GM23248 (cell line): ENCODE data around the gene MED19. TPM values are rescaled to one million over a fixed set of nuclear protein-coding genes. Genes with fewer than 3 reads are reported as not detected.

Experiments used
- DNase-seq: peaks from one replicate; pipeline ENCODE4 v3.0.0-alpha.2; 2015
- H2AFZ ChIP-seq: fragments of 200-600 bp; sonication (generic); 2 replicates; pipeline ENCODE4 v1.6.1; 2016; ENCODE audit warnings: antibody characterized with exemption
- H3F3A ChIP-seq: fragments of 200-600 bp; sonication (generic); 2 replicates; pipeline ENCODE4 v1.6.1; 2016; ENCODE audit warnings: mild to moderate bottlenecking, antibody characterized with exemption, mixed run types; ENCODE audit not compliant: insufficient read depth
- H3K27ac ChIP-seq: fragments of 200-600 bp; sonication (generic); 2 replicates; pipeline ENCODE4 v1.5.1; 2016; ENCODE audit warnings: mild to moderate bottlenecking
- H3K27me3 ChIP-seq: fragments of 200-600 bp; sonication (generic); replicated peaks from 2 replicates; pipeline ENCODE4 v1.6.1; 2016; ENCODE audit warnings: mild to moderate bottlenecking; ENCODE audit not compliant: insufficient read depth
- H3K36me3 ChIP-seq: fragments of 200-600 bp; sonication (generic); 2 replicates; pipeline ENCODE4 v1.6.1; 2016; ENCODE audit warnings: low read depth, mild to moderate bottlenecking
- H3K4me1 ChIP-seq: fragments of 200-600 bp; sonication (generic); 2 replicates; pipeline ENCODE4 v1.6.1; 2016; ENCODE audit warnings: mild to moderate bottlenecking; ENCODE audit not compliant: insufficient read depth
- H3K4me2 ChIP-seq: fragments of 200-600 bp; sonication (generic); one replicate; pipeline ENCODE4 v1.6.1; 2016; ENCODE audit warnings: mild to moderate bottlenecking; ENCODE audit not compliant: unreplicated experiment
- H3K4me3 ChIP-seq: fragments of 200-600 bp; sonication (generic); 2 replicates; pipeline ENCODE4 v1.5.1; 2016; ENCODE audit warnings: mild to moderate bottlenecking
- H3K79me2 ChIP-seq: fragments of 200-600 bp; sonication (generic); 2 replicates; pipeline ENCODE4 v1.6.1; 2016; ENCODE audit warnings: mild to moderate bottlenecking; ENCODE audit not compliant: insufficient read depth
- H3K9ac ChIP-seq: fragments of 200-600 bp; sonication (generic); 2 replicates; pipeline ENCODE4 v1.6.1; 2016; ENCODE audit warnings: mild to moderate bottlenecking
- H3K9me2 ChIP-seq: fragments of 200-600 bp; sonication (generic); 2 replicates; pipeline ENCODE4 v1.6.1; 2016; ENCODE audit warnings: mixed run types, mild to moderate bottlenecking, moderate library complexity; ENCODE audit not compliant: insufficient read depth
- H3K9me3 ChIP-seq: fragments of 200-600 bp; sonication (generic); one replicate; pipeline ENCODE4 v1.6.1; 2017; ENCODE audit warnings: low read depth
- H4K20me1 ChIP-seq: fragments of 200-600 bp; sonication (generic); 2 replicates; pipeline ENCODE4 v1.6.0; 2016; ENCODE audit not compliant: insufficient read depth
- EZH2 ChIP-seq: fragments of 200-600 bp; sonication (generic); IDR thresholded peaks from 2 replicates; pipeline ENCODE4 v1.6.1; 2018; ENCODE audit warnings: antibody characterized with exemption, mild to moderate bottlenecking; ENCODE audit not compliant: insufficient read depth, poor library complexity, severe bottlenecking
- EZH2phosphoT487 ChIP-seq: fragments of 200-600 bp; sonication (generic); IDR thresholded peaks from 2 replicates; pipeline ENCODE4 v1.6.1; 2018; ENCODE audit warnings: antibody characterized with exemption, moderate library complexity, mild to moderate bottlenecking, low read depth; ENCODE audit not compliant: insufficient read depth
- WGBS, 2 experiments: methylation state at CpG; one replicate each; pipeline ENCODE4 v1.1.6; 2015 to 2017; ENCODE audit warnings: low lambda C conversion rate in 2 of 2, low coverage in 1 of 2; ENCODE audit errors: missing lambda C conversion rate in 2 of 2; 5-methylcytosine and 5-hydroxymethylcytosine counted together
- in situ Hi-C: fragments of 300-500 bp; cut with MboI; formaldehyde crosslinking; loops from 2 replicates; pipeline ENCODE4 v1.15.0; 2020
- polyA plus RNA-seq: library from polyadenylated mRNA; unstranded; fragments of >200 nt; fragmentation: Nextera tagmentation; extraction: Ambion mirVana; gene quantifications from 2 replicates; pipeline ENCODE4 v1.2.1, GENCODE V29; 2016
- total RNA-seq: library from RNA; depleted of rRNA; stranded (reverse); fragments of >200 nt; shearing (Covaris generic); gene quantifications from 2 replicates; pipeline ENCODE4 v1.2.3, GENCODE V29; 2014

The MED19 gene
- total and polyA plus RNA-seq, 2 experiments from 2014 or later, result 33.4 to 39.6 TPM

DNA sequence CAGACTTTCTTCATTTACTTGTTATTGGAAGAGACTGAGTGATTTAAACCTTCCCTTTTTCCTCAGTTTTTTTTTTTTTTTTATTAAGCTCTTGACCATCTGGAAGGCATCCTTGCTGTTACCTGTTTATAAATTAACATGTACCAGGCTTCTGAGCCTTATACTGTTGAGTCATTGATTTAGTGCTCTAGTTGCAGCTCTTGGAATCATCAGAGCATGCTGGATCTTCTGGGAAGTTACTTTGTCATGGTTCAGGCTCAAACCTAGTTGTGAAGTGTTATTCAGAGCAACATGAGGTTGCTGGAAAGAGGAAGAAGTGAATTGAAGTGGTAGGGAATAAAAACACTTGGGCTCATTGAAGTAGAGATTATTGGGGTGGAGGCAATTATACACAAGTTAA, 37.8 kb downstream of the MED19 start:
- in situ Hi-C loops, result no loop called here

DNA sequence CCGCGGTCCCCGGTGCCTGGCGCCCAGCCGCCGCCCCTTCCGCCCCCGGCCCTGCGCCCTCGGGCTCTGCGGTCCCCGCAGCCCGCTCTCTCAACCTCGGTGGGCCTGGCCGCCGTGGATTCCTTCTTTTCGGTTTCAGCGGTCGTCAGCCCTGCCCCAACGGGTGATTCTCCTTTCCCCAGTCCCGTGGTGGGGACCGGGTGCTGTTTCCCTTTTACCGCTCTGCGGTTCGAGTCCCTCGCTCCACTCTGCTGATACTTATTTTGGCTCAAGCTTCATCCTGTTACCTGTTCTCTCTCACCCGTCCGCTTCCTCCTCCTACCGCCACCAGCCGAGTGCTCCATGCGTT, 43.6 kb downstream of the MED19 start:
- Histone ChIP-seq H3K27ac (peak overlapping the region; percentile 93), H3K4me2 (peak overlapping the region; percentile 95), H3K4me1 (peaks cover 18% of the 10 kb centered on the region), H3K27me3 (no peaks in the 10 kb centered on the region), H4K20me1 (no peaks in the 10 kb centered on the region), H2AFZ (peak overlapping the region; percentile 73), H3K36me3 (peaks cover 16% of the 10 kb centered on the region), H3K79me2 (peaks cover 53% of the 10 kb centered on the region), H3K9ac (peak overlapping the region; percentile 87), H3K4me3 (peak overlapping the region; percentile 96), H3K9me2 (no peaks in the 10 kb centered on the region), H3F3A (peaks cover 14% of the 10 kb centered on the region), H3K9me3 (no peaks in the 10 kb centered on the region)
- 1 to 2% methylated on average over 22 to 28 of the region's 31 CpGs for WGBS, 2 experiments
- DNase-seq, result peak; percentile 60
- no peak for TF ChIP-seq EZH2
- TF ChIP-seq EZH2phosphoT487, result no peak
- in situ Hi-C loops, result no loop called here

More for the DNA sequence above, 37.8 kb downstream of the MED19 start:
- H3K9me3 ChIP-seq, result no peaks in the 10 kb centered on the region
- no peak overlapping the region for H3K27ac ChIP-seq
- H3K4me3 ChIP-seq, result no peak overlapping the region
- H2AFZ ChIP-seq, result no peak overlapping the region
- H3K79me2 ChIP-seq, result peaks cover 100% of the 10 kb centered on the region
- H3K4me1 ChIP-seq, result peaks cover 9% of the 10 kb centered on the region
- TF ChIP-seq EZH2 (no peak), EZH2phosphoT487 (no peak)
- H3K9ac ChIP-seq, result no peak overlapping the region
- H3K9me2 ChIP-seq, result no peaks in the 10 kb centered on the region
- no peak for DNase-seq
- H3F3A ChIP-seq, result 0 out of 2 replicates have a peak, but pooled peaks cover under 1% of the 10 kb centered on the region
- H3K36me3 ChIP-seq, result peaks cover 42% of the 10 kb centered on the region
- no peaks in the 10 kb centered on the region for H3K27me3 ChIP-seq
- H3K4me2 ChIP-seq, result no peak overlapping the region
- peaks cover 8% of the 10 kb centered on the region; the same call in 1 of the 2 replicates for H4K20me1 ChIP-seq

DNA sequence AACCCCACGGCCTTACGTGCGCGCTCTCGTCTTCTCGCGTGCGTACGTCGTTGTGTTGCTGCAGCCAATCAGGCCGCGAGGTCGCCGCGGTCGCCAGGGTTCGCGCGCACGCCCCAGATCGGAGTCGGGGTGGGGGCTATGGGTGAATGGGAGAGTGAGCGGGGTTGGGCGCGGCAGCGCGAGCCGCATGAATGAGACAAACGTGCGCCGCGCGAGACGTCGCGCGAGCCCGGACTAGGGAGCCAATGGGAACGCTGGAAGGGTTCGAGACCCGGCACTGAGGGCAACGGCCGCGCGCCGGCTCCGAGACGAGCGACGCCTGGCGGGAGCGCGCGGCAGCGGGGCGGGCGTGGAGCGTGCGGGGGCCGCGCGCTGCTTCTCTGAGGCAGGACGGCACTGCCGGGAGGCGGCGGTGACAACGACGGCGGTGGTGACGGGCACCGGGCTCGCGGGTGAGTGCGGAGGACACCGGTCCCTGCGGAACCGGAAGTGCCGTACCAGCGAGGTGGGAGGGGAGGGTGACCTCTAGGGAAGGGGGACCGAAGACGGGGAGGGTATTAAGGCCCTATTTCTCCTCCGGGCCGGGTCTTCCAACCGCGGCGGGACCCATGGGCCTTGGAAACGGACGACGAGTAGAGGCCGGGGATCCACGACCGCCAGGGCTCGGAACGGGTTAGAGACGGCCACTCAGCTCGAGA, 44.1 kb downstream of the MED19 start, which contains the start of gene ZDHHC5:
Gene ZDHHC5 (plus strand): TSS at position 379 of the 698 bp plus-strand sequence. CDS start 4,977 bp downstream, outside the sequence.
- no peaks in the 10 kb centered on the region for H3K9me2 ChIP-seq
- H2AFZ ChIP-seq, result peak within 1 kb of the TSS; percentile 92
- H3K27ac ChIP-seq, result peak within 1 kb of the TSS; percentile 93
- TF ChIP-seq EZH2phosphoT487 (no peak), EZH2 (no peak)
- H3K79me2 ChIP-seq, result peaks cover 48% of the 10 kb centered on the region
- H3K9me3 ChIP-seq, result no peaks in the 10 kb centered on the region
- no peaks in the 10 kb centered on the region for H3K27me3 ChIP-seq
- peak; percentile 100 for DNase-seq
- peaks cover 14% of the 10 kb centered on the region for H3F3A ChIP-seq
- peak within 1 kb of the TSS; percentile 87 for H3K9ac ChIP-seq
- H3K4me1 ChIP-seq, result peaks cover 18% of the 10 kb centered on the region
- no peaks in the 10 kb centered on the region for H4K20me1 ChIP-seq
- in situ Hi-C loops, result no loop called here
- H3K4me2 ChIP-seq, result peak within 1 kb of the TSS; percentile 95
- H3K4me3 ChIP-seq, result peak within 1 kb of the TSS; percentile 96
- 0 to 1% methylated on average over 40 to 74 of the region's 96 CpGs for WGBS, 2 experiments
- peaks cover 11% of the 10 kb centered on the region for H3K36me3 ChIP-seq

DNA sequence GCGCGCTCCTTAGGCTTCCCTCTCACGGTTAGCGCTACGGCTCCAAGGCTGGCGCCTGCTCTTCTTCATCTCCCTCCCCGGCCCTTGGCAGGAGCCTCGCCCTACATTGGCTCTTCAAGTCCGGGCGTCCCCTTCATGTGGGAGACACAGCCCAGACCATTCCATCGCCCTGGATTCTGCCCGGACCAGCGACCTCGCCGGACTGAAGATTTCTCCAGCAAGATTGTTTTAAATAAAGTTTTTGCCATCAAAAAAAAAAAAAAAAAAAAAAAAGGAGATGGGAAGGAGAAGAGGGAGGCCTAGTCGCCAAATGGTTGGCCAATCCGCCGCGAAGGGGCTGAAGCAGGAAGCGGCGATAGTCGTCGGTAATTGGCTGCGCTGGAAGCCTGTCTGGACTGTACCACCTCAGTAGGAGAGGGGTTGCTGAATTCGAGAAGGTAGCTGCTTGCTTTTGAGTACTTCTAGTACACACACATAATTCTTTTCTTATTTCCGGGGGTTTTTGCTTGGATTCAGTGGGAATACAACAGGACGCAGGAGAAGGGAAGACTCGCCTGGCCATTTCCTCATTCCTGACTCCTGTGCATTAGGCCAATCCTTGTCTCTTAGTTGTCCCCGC, 44.8 kb downstream of the MED19 start:
- H3K4me2 ChIP-seq, result peak overlapping the region; percentile 78

More for the DNA sequence above, 44.8 kb downstream of the MED19 start:
- no peaks in the 10 kb centered on the region for H3K27me3 ChIP-seq
- peaks cover 41% of the 10 kb centered on the region for H3K79me2 ChIP-seq
- in situ Hi-C loops, result no loop called here
- H4K20me1 ChIP-seq, result no peaks in the 10 kb centered on the region
- peaks cover 9% of the 10 kb centered on the region for H3K36me3 ChIP-seq
- H3K9me3 ChIP-seq, result no peaks in the 10 kb centered on the region
- TF ChIP-seq EZH2 (no peak), EZH2phosphoT487 (no peak)
- H3K9me2 ChIP-seq, result no peaks in the 10 kb centered on the region
- peak; percentile 99 for DNase-seq
- H3K4me3 ChIP-seq, result peak overlapping the region; percentile 96
- 0 to 1% methylated on average over 29 of the region's 29 CpGs for WGBS, 2 experiments
- H3F3A ChIP-seq, result peaks cover 14% of the 10 kb centered on the region
- H2AFZ ChIP-seq, result peak overlapping the region; percentile 92
- H3K4me1 ChIP-seq, result peaks cover 18% of the 10 kb centered on the region
- peak overlapping the region; percentile 93 for H3K27ac ChIP-seq
- H3K9ac ChIP-seq, result peak overlapping the region; percentile 87
